Dendritic cell treated with granulocyte-macrophage colony-stimulating factor and Interleukin-4, amounts not matched to agents 40 ng/mL and 50 ng/mL, for 4 days (primary cell): ENCODE measurements around the gene NCOA1.
"Not testable (repeated sequence)": the region's sequence is repeated elsewhere in the genome, so short reads cannot be mapped to it uniquely, and the experiment has no call there.

Experiments used
- H3K27ac Mint-ChIP-seq: one replicate; pipeline ENCODE4 v1.8.0; 2022; ENCODE audit warnings: mild to moderate bottlenecking, mixed read lengths
- H3K27me3 Mint-ChIP-seq: one replicate; pipeline ENCODE4 v1.8.0; 2022; ENCODE audit warnings: mild to moderate bottlenecking, mixed read lengths
- H3K36me3 Mint-ChIP-seq: one replicate; pipeline ENCODE4 v1.8.0; 2022; ENCODE audit warnings: low read depth, mixed read lengths
- H3K4me1 Mint-ChIP-seq: one replicate; pipeline ENCODE4 v1.8.0; 2022; ENCODE audit warnings: low read depth, mixed read lengths
- H3K4me3 Mint-ChIP-seq: one replicate; pipeline ENCODE4 v1.8.0; 2022; ENCODE audit warnings: mild to moderate bottlenecking, moderate library complexity, mixed read lengths
- H3K9me3 Mint-ChIP-seq: one replicate; pipeline ENCODE4 v1.8.0; 2022; ENCODE audit warnings: mixed read lengths
- intact Hi-C: fragments of 100-400 bp; cut with micrococcal nuclease; formaldehyde crosslinking; loops from one replicate; pipeline ENCODE4 v1.15.0; 2022

NCOA1 gene

DNA sequence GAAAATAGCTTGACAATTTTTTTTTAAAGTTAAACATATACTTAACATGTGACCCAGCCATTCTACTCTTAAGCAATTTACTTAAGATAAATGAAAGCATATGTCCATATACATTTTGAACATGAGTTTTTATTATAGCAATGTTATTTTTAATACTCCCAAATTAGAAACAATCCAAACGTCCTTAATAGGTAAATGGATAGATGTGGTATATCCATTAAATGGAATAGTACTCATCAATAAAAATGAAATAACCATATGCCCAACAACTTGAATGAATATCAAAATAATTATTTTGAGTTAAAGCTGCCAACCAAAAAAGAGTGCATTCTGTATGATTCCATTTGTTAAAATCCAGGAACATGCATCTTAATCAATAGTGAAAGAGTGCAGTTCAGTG lies 29.1 kb downstream of the NCOA1 start:
- Mint-ChIP-seq H3K36me3 (no peaks in the 10 kb centered on the region), H3K27me3 (no peaks in the 10 kb centered on the region), H3K27ac (no peak overlapping the region), H3K9me3 (no peaks in the 10 kb centered on the region), H3K4me3 (no peak overlapping the region), H3K4me1 (peaks cover 40% of the 10 kb centered on the region)
- intact Hi-C loops: no loop called here

DNA sequence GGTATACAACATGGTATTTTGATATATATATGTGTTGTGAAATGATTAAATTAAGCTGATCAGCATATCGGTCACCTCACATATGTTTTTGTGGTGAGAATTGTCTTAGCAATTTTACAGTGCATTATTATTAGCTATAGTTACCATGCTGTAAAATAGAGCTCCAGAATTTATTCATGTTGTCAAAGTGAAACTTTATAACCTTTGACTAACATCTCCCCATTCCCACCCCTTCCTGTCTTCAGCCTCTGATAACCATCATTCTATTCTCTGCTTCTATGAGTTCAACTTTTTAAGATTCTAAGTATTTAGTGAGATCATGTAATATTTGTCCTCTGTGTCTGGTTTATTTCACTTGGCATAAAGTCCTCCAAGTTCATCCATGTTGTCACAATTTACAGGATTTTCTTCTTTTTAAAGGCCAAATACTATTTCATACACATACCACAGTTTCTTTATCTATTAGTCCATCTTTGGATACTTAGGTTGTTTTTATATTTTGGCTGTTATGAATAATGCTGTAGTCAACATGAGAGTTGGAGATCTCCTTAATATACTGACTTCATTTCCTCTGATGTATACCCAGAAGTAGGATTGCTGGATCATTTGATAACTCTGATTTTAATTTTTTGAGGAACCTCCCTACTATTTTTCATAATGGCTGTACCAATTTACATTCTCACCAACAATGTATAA lies 30.3 kb downstream of the NCOA1 start:
- peaks cover 43% of the 10 kb centered on the region for H3K4me1 Mint-ChIP-seq
- no peak overlapping the region for H3K4me3 Mint-ChIP-seq
- no peak overlapping the region for H3K27ac Mint-ChIP-seq
- no peaks in the 10 kb centered on the region for H3K9me3 Mint-ChIP-seq
- no peaks in the 10 kb centered on the region for H3K27me3 Mint-ChIP-seq
- H3K36me3 Mint-ChIP-seq: no peaks in the 10 kb centered on the region
- intact Hi-C loops: no loop called here

DNA sequence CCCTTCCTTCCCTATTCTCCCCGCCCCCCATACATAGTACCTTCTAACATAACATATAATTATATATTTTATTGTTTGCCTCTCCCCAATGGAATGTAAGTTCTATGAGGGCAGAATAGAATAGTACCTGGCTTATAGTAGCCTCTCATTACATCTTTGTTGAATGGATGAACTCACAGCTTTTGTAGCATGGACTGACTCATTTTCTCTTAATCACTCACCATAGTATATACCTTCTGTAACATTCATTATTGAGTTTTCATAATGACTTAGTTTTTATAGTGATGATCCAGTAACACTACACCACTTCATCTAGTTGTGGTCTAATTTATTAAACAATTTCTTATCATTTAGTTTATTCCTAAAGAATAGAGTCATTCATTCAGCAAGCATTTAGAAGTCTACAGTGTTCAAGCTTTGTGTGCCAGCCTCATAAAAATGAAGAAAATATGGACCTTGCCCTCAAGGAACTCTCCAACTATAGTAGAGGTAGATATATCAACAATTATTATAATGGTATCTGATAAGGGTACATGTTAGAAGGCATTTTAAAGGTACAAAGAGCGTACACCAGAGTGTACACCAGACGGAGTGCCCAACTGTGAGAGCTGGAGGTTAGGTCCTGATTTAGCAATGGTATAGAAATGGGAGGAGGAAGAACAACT lies 31.1 kb downstream of the NCOA1 start:
- Mint-ChIP-seq H3K27me3 (no peaks in the 10 kb centered on the region), H3K4me3 (no peak overlapping the region), H3K36me3 (no peaks in the 10 kb centered on the region), H3K4me1 (peaks cover 35% of the 10 kb centered on the region), H3K27ac (no peak overlapping the region), H3K9me3 (no peaks in the 10 kb centered on the region)
- intact Hi-C loops: no loop called here

DNA sequence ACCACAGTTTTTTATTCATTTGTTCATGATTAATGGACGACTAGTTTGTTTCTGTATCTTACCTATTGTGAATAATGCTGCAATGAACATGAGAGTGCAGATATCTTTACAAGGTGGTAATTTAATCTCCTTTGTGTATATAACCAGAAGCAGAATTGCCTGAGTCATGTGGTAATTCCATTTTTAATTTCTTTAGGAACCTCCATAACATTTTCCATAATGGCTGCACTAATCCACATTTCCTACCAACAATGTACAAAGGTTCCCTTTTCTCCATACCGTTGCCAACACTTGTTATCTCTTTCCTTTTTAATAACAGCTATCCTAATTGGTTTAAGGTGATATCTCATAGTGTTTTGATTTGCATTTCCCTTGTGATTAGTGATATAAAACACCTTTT lies 36.5 kb downstream of the NCOA1 start:
- Mint-ChIP-seq H3K27ac (no peak overlapping the region), H3K4me3 (no peak overlapping the region), H3K36me3 (peaks cover 6% of the 10 kb centered on the region), H3K4me1 (peaks cover 16% of the 10 kb centered on the region), H3K27me3 (no peaks in the 10 kb centered on the region), H3K9me3 (peaks cover 13% of the 10 kb centered on the region)
- intact Hi-C loops: no loop called here

DNA sequence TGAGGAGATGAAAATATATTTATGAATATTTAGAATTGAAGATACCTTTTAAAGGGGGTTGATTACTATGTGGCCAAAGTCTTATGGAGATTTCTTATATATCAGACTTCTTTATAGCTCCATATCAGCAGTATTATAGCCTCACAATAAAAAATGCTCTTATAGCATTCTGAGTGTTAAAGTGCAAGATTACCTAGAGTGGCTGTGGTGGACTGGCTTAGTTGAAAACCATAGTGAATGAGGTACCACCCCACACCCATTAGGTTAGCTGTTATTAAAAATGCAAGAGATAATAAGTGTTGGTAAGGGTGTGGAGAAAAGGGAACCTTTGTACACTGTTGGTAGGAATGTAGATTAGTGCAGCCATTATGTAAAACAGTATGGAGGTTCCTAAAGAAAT lies 39.7 kb downstream of the NCOA1 start:
- no peaks in the 10 kb centered on the region for H3K27me3 Mint-ChIP-seq
- no peak overlapping the region for H3K27ac Mint-ChIP-seq
- peaks cover 24% of the 10 kb centered on the region for H3K9me3 Mint-ChIP-seq
- peaks cover 6% of the 10 kb centered on the region for H3K36me3 Mint-ChIP-seq
- intact Hi-C loops: no loop called here
- H3K4me3 Mint-ChIP-seq: no peak overlapping the region
- peaks cover 5% of the 10 kb centered on the region for H3K4me1 Mint-ChIP-seq

DNA sequence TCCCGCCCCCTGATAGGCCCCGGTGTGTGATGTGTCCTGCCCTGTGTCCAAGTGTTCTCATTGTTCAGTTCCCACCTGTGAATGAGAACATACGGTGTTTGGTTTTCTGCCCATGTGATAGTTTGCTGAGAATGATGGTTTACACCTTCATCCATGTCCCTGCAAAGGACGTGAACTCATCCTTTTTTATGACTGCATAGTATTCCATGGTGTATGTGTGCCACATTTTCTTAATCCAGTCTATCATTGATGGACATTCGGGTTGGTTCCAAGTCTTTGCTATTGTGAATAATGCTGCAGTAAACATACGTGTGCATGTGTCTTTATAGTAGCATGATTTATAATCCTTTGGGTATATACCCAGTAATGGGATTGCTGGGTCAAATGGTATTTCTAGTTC lies 40.6 kb downstream of the NCOA1 start:
- H3K4me1 Mint-ChIP-seq, intact Hi-C loops, H3K4me3 Mint-ChIP-seq, H3K27ac Mint-ChIP-seq, H3K27me3 Mint-ChIP-seq: not testable (repeated sequence)
- Mint-ChIP-seq H3K36me3 (peaks cover 12% of the 10 kb centered on the region), H3K9me3 (peaks cover 27% of the 10 kb centered on the region)

DNA sequence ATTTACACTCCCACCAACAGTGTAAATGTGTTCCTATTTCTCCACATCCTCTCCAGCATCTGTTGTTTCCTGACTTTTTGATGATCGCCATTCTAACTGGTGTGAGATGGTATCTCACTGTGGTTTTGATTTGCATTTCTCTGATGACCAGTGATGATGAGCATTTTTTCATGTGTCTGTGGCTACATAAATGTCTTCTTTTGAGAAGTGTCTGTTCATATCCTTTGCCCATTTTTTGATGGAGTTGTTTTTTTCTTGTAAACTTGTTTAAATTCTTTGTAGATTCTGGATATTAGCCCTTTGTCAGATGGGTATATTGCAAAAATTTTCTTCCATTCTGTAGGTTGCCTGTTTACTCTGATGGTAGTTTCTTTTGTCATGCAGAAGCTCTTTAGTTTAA lies 41.0 kb downstream of the NCOA1 start:
- H3K27ac Mint-ChIP-seq, H3K27me3 Mint-ChIP-seq, intact Hi-C loops, H3K4me3 Mint-ChIP-seq, H3K4me1 Mint-ChIP-seq: not testable (repeated sequence)
- H3K36me3 Mint-ChIP-seq: peaks cover 15% of the 10 kb centered on the region
- peaks cover 27% of the 10 kb centered on the region for H3K9me3 Mint-ChIP-seq

DNA sequence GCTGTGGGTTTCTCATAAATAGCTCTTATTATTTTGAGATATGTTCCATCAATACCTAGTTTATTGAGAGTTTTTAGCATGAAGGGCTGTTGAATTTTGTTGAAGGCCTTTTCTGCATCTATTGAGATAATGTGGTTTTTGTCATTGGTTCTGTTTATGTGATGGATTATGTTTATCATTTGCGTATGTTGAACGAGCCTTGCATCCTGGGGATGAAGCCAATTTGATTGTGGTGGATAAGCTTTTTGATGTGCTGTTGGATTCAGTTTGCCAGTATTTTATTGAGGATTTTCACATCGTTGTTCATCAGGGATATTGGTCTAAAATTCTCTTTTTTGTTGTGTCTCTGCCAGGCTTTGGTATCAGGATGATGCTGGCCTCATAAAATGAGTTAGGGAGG lies 42.5 kb downstream of the NCOA1 start:
- H3K9me3 Mint-ChIP-seq: peaks cover 31% of the 10 kb centered on the region
- H3K27ac Mint-ChIP-seq, H3K4me1 Mint-ChIP-seq, intact Hi-C loops, H3K27me3 Mint-ChIP-seq, H3K4me3 Mint-ChIP-seq: not testable (repeated sequence)
- peaks cover 19% of the 10 kb centered on the region for H3K36me3 Mint-ChIP-seq

DNA sequence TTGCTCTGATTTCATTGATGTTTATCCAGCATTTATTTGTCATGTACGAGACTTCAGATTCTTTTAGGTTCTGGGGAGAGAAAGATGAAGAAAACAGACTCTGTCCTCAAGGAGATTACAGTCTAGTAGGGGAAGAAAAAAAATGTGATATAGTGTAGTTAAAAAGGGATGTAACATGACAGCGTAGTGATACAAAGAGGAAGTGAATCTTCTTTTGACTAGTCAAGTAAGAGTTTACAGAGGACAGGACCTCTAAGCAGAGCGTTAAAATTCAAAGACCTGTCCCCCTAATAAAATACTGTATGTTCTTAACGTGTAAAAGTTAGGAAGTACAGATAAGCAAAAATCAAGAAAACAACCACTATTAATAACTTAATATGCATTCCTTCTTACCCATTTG lies 47.7 kb downstream of the NCOA1 start:
- H3K4me3 Mint-ChIP-seq: no peak overlapping the region
- H3K36me3 Mint-ChIP-seq: peaks cover 13% of the 10 kb centered on the region
- H3K9me3 Mint-ChIP-seq: peaks cover 41% of the 10 kb centered on the region
- intact Hi-C loops: no loop called here
- no peaks in the 10 kb centered on the region for H3K27me3 Mint-ChIP-seq
- no peak overlapping the region for H3K27ac Mint-ChIP-seq
- peaks cover 31% of the 10 kb centered on the region for H3K4me1 Mint-ChIP-seq

DNA sequence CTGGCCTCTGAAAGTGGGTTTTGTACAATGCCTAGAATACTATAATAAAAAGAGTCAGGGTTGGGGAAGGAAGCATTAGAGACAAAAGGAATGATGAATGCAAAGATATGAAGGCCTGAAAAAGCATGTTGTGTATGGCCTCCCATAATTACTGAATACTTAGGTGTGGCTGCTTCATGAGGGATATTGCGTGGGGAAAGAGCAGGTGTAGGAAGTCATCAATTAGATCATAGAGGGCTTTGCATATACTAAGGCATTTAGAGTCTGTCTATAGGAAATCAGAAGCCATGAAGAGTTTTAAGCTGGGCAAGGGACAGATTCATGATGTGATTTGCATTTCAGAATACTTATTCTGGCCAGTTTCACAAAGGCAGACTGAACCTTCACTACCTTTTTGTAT lies 48.2 kb downstream of the NCOA1 start:
- no peak overlapping the region for H3K27ac Mint-ChIP-seq
- H3K36me3 Mint-ChIP-seq: peaks cover 17% of the 10 kb centered on the region
- no peaks in the 10 kb centered on the region for H3K27me3 Mint-ChIP-seq
- peaks cover 46% of the 10 kb centered on the region for H3K9me3 Mint-ChIP-seq
- no peak overlapping the region for H3K4me3 Mint-ChIP-seq
- peaks cover 35% of the 10 kb centered on the region for H3K4me1 Mint-ChIP-seq
- intact Hi-C loops: no loop called here

DNA sequence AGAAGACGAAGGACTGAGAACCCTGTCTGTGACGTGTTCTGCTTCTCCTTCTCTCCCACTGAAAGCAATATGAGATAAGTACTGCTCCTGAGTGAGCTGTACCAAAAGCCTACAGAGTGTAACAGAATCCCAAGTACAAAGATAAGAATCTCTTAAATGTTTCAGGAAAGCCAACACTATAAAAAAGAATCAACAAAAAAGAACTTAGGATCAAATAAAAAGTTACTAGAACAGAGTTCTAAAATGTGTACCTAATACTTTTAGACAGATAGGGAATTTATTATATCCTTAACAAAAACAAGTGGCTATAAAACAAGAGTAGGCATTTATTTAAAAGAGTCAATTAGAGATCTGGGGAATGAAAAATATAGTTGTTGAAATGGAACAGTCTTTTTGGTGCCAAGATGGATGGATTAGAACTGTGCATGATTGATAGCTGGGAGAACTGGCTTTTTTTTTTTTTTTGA lies 49.0 kb downstream of the NCOA1 start:
- intact Hi-C loops: no loop called here
- Mint-ChIP-seq H3K36me3 (peaks cover 18% of the 10 kb centered on the region), H3K4me1 (peaks cover 35% of the 10 kb centered on the region), H3K4me3 (no peak overlapping the region), H3K27ac (no peak overlapping the region), H3K27me3 (no peaks in the 10 kb centered on the region), H3K9me3 (peaks cover 47% of the 10 kb centered on the region)

DNA sequence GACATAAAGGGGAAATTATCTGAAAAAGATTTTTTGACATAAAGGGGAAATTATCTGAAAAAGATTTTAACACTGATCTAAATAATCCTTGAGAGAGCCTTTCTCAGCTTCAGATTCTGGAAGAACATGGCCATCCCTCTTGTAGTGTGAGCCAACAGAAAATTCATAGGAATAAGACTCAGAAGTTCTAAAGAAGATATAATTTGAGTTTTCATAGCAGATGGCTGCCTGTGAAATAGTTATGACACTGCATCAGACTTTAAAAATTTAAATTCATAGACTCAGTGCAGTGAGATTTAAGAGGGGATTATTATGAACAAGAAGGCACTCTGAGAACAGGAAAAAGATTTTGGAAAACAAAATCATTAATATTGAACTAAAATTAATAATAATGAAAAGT lies 50.6 kb downstream of the NCOA1 start:
- intact Hi-C loops: no loop called here
- no peak overlapping the region for H3K4me3 Mint-ChIP-seq
- no peak overlapping the region for H3K27ac Mint-ChIP-seq
- no peaks in the 10 kb centered on the region for H3K27me3 Mint-ChIP-seq
- H3K9me3 Mint-ChIP-seq: peaks cover 36% of the 10 kb centered on the region
- peaks cover 31% of the 10 kb centered on the region for H3K4me1 Mint-ChIP-seq
- H3K36me3 Mint-ChIP-seq: peaks cover 12% of the 10 kb centered on the region

DNA sequence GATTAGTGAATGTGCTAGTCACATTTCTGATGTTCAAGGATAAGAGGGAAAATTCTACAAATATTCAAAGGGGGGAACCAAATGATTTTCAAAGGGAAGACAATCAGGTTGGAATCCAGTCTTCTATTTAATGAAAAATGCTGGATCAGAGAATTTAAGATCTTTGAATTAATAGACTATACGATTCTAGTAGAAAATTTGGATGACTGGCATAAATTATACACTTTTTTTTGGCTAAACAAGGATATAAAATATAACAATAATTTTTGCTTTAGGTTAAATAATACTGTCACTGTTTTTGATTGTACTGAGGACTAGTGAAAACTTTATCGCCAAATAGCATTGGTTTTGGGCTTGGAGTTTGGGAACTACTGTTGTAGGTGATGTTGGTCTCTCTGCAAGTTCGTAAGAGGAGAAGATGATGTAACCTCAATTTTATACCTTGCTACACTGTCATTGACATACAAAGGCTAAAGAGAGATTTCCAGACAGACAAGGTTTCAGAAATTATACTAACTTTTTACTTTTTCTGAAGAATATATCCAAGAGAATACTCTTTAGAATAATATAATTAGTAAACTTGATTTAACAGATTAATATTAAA lies 51.3 kb downstream of the NCOA1 start:
- no peak overlapping the region for H3K4me3 Mint-ChIP-seq

DNA sequence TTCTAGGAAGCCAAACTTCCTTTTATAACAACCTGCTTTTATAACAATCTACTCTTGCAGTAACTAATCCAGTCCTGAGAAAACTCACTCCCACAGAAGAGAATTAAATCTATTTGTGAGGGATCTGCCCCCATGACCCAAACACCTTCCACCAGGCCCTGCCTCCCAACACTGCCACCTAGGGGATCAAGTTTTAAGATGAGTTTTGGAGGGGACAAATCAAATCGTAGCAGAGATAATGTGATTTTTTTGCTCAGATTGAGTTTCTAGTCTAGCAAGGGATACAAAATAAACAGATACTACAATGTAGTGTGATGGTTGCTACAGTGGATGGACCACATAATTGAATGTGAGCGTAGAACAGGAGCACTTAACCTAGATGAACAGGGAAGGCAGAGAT lies 52.2 kb downstream of the NCOA1 start:
- H3K4me1 Mint-ChIP-seq: peaks cover 35% of the 10 kb centered on the region
- H3K9me3 Mint-ChIP-seq: peaks cover 35% of the 10 kb centered on the region
- H3K27ac Mint-ChIP-seq: no peak overlapping the region
- no peaks in the 10 kb centered on the region for H3K27me3 Mint-ChIP-seq
- intact Hi-C loops: no loop called here
- no peak overlapping the region for H3K4me3 Mint-ChIP-seq
- peaks cover 11% of the 10 kb centered on the region for H3K36me3 Mint-ChIP-seq

More for the DNA sequence above, 51.3 kb downstream of the NCOA1 start:
- intact Hi-C loops: no loop called here
- Mint-ChIP-seq H3K9me3 (peaks cover 36% of the 10 kb centered on the region), H3K27ac (no peak overlapping the region), H3K4me1 (peaks cover 35% of the 10 kb centered on the region), H3K27me3 (no peaks in the 10 kb centered on the region), H3K36me3 (peaks cover 6% of the 10 kb centered on the region)
